AML-193 (cell line): ENCODE measurements around the gene PFN2.

Experiments used
- DNase-seq, 2 experiments: peaks; one replicate each; lab custom pipeline; 2025; lab: John Stamatoyannopoulos, UW

PFN2 gene

DNA sequence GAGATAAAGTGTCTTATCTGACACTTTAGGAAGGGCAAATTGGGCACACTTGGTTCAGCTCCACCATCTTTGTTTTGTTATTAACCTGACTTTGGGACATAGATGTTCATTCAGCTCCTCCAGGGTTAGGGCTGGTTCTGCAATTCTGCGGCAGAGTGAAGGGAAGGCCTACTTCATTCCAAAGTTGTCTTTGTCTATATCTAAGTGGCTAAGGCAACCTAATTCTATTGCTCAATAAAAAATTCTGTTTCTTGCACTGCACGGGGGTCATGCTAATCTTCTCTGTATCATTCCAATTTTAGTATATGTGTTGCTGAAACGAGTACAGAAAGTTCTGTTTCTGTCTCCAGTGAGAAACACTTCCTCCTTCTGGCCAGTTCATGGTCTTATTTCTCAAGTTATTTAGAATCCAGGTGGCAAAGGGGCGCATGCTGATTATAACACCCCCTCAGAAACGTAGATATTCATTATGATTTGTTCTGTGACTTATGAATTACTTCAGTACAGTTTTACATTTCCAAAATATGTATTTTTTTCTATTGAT is 53.5 kb downstream of the PFN2 start:
- no peak for DNase-seq
